ENCODE measurements around the gene TMEM151B.

TMEM151B gene

DNA sequence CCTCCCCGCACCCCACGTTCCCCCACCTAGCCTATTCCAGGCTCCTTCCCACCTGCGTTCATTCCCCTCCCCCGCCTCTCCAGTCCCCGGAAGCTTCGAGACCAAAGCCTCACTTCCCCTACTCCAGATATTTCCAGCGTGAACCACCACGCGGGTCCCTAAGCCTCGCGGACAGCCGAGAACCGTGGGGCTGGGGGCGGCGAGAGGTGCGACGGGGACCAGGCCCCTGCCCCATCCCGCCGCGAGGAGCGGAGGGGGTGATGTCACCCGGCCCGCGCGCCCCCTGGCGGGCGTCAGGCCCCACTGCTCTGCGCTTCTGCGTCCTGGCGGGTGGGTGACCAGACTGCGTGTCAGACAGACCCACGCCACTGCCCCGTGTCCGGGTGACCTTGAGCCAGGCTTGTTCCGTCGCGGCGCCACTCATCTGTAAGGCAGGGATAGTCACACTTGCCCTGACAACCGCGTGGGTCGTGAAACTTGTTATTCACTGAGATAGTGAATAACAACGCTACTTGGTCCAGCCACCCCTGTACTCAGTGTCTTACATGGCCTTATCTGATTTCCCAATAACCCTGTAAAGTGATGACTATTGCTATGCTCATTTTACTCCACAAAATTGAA is 32.3 kb upstream of the TMEM151B start:
- peak; percentile 82 to 91 for DNase-seq
- TF ChIP-seq GATA1 (IDR thresholded peaks at IDR 0.05; ENCODE audit: low read depth, low read length): no peak
- TF ChIP-seq POLR2A (IDR thresholded peaks at IDR 0.05; ENCODE audit: low read length): peak; percentile 59

DNA sequence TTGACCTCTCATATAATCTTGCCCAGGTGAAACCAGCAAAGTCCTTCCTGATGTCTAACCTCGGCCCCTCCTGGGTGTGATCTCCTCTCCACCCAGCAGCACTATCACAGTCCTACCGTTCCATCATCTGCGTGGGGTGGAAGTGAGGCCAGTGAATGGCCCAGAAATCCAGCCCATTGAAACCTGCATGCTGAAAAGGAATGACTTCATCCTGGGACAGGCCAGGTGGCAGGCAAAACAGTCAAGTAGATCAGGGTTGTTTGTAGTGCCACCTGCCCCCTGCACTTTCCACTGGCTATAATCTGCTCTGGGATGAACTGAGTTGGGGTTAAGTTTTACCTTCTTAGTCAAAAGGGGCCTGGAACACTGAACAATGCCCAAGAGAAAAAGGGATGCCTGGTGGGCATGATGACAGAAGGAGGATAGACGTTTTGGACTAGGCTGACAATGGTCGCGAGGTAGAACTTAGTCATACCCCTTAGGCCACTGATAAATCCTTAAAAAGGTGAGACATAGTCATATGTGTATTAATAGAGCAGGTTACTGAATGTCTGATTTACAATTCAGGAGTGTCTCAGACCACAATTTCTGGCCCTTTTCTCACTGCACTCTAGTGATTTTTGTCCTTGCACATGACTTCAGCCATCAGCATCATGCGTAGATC is 31.4 kb upstream of the TMEM151B start:
- no peak for TF ChIP-seq GATA1 (IDR thresholded peaks at IDR 0.05; ENCODE audit: low read depth, low read length)
- no peak for TF ChIP-seq POLR2A (IDR thresholded peaks at IDR 0.05; ENCODE audit: low read length)

DNA sequence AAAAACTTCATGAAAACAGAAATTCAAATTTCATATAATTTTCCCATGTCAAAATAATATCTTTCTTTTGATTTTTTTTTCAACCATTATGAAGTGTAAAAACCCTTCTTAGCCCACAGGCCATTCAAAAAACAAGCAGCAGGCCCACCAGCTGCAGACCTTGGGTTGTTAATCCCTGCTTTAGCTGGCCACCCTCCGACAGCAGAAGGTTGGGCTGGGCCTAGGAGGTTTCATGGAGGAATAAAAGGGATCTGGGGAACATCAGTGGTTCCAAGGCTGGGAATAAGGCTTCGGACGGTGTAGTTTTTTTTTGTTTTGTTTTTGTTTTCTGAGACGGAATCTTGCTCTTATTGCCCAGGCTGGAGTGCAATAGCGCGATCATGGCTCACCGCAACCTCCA is 26.9 kb upstream of the TMEM151B start:
- TF ChIP-seq GATA1 (IDR thresholded peaks at IDR 0.05; ENCODE audit: low read depth, low read length) (no peak), POLR2A (IDR thresholded peaks at IDR 0.05; ENCODE audit: low read length) (no peak)
- DNase-seq: no peak

More for the DNA sequence above, 31.4 kb upstream of the TMEM151B start:
- no peak for DNase-seq

DNA sequence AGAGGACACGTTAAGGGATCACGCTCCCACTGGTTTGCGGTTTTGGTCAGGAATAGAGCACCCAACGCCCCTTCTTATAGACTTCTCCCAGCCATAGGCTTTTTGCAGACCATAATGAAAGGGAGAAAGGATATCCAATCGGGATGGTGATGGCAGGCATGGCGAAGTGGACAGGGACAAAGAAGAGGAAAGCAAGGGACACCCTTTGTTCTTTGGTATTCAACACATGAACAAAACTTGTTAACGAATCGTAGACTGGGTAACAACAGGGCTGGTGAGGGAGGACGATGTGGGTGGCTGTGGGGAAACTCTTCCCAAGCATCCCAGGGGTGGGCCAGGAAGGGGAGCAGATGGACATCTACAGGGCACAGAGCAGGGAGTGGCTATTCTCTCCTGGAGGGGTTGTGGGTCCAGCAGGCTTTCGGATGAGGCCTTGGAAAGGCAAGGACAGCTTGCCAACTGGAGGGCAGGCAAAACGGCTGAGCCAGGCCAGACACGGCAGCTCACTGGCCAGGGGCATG is 24.8 kb upstream of the TMEM151B start:
- DNase-seq: no peak
- TF ChIP-seq GATA1 (IDR thresholded peaks at IDR 0.05; ENCODE audit: low read depth, low read length) (no peak), POLR2A (IDR thresholded peaks at IDR 0.05; ENCODE audit: low read length) (no peak)

DNA sequence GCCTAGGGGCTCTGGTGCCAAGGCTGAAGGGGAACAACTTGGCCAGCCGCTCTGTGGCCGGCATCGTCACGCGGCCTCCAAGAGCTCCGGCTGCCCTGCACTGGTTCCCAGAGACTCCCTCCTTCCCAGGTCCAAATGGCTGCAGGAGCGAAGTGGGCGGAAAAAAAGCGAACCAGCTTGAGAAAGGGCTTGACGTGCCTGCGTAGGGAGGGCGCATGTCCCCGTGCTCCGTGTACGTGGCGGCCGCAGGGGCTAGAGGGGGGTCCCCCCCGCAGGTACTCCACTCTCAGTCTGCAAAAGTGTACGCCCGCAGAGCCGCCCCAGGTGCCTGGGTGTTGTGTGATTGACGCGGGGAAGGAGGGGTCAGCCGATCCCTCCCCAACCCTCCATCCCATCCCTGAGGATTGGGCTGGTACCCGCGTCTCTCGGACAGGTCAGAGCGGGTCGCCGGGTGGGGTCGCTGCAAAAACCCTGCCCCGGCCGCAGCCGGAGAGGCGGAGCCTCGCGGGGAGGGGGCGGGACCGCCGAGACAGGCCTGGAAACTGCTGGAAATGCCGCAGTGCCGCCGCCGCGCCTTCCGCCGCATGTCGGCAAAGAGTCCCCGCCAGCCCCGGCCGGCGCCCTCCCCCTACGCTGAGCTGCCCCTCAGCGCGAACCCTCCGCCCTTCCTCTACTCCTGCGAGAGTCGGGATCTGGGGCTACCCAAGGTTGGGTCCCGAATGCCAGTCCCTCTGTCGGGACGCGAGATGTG is 24.2 kb upstream of the TMEM151B start:
- DNase-seq: peak; percentile 89 to 93
- TF ChIP-seq POLR2A (IDR thresholded peaks at IDR 0.05; ENCODE audit: low read length) (no peak), GATA1 (IDR thresholded peaks at IDR 0.05; ENCODE audit: low read depth, low read length) (no peak)

DNA sequence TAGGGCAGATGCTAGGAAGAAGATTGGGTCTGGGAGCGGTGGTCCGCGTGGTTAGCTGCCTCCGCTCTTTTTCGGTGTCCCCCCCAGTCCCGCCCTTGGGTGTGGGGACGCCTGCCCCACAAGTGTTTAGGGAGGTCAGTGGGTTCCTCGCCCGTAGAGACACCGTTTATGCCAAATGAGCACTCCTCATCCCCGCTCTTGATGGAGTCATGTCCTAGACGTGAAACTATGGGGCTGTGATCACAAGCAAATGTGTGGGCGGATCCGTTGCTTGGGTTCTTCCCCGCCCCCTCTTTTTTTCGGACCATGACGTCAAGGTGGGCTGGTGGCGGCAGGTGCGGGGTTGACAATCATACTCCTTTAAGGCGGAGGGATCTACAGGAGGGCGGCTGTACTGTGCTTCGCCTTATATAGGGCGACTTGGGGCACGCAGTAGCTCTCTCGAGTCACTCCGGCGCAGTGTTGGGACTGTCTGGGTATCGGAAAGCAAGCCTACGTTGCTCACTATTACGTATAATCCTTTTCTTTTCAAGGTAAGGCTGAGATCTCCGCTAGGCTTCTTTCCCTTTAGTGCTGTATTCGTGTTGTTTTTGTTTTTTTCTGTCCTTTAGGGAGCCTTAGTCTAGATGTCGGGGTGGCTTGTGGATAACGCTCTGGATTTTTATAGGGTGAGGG is 23.4 kb upstream of the TMEM151B start, which contains the start of gene HSP90AB1:
Gene HSP90AB1 (plus strand): TSS at position 439 of the 675 bp plus-strand sequence. CDS start 1,529 bp downstream, outside the sequence.
- TF ChIP-seq POLR2A (IDR thresholded peaks at IDR 0.05; ENCODE audit: low read length) (peak; percentile 100), GATA1 (IDR thresholded peaks at IDR 0.05; ENCODE audit: low read depth, low read length) (no peak)
- DNase-seq: peak; percentile 97 to 99

DNA sequence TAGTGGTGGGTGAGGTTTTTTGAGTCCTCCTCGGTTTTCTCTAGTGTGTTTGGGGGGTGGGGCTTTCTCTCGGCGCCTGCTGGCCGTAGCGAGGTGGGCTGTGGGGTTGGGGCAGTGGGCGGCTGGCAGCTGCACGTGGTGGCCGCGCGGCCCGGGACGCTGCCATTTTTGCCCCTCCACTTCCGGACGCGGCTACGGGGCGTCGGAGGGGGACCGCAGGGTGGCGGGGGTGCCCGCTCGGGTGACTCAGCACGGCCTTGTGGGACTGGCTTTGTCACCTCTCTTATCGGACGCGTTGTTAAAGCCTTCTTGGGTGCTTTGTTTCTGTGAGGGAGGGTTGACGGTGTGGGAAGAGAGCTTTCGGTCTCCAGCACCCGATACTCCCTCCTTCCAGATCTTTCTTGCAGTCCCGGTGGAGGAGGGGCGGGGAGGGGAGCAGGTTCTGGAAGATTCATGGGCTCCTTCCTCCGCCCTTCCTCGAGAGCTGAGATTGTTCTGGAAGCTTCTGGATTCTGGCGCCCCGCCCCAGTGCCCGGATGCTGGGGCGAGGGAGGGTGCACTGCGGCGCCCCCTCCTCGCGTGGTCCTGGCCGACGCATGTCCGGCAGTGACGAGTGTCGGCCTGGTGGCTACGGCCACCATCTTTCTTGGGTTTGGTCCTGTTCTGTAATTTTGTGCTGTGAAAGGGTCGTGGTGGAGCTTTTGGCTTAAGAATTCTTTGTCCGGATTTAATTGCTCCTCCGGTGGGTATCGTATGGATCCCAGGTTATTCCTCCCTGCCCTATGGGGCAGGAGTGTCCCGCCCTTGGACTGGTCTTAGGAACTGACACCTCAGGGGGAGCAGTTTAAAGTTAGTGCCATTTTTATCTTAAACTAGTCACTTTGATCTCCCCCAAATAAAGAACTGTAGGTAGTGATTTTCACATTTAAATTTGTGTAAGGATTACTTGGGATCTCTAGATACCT is 22.6 kb upstream of the TMEM151B start:
- peak; percentile 94 to 95 for DNase-seq
- TF ChIP-seq GATA1 (IDR thresholded peaks at IDR 0.05; ENCODE audit: low read depth, low read length): no peak
- TF ChIP-seq POLR2A (IDR thresholded peaks at IDR 0.05; ENCODE audit: low read length): no peak

DNA sequence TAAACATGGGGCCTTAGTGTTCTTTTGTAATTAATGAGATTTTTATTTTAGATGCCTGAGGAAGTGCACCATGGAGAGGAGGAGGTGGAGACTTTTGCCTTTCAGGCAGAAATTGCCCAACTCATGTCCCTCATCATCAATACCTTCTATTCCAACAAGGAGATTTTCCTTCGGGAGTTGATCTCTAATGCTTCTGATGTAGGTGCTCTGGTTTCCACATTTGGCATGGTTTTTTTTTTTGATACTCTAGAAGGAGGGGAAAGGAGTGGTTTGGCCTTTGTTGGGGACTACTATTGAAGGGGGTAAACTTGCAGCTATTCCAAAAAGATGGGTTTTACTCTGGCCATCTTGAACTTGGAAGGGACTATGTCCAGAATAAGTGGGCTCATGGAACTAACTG is 21.7 kb upstream of the TMEM151B start:
- no peak for DNase-seq
- TF ChIP-seq GATA1 (IDR thresholded peaks at IDR 0.05; ENCODE audit: low read depth, low read length) (no peak), POLR2A (IDR thresholded peaks at IDR 0.05; ENCODE audit: low read length) (no peak)

DNA sequence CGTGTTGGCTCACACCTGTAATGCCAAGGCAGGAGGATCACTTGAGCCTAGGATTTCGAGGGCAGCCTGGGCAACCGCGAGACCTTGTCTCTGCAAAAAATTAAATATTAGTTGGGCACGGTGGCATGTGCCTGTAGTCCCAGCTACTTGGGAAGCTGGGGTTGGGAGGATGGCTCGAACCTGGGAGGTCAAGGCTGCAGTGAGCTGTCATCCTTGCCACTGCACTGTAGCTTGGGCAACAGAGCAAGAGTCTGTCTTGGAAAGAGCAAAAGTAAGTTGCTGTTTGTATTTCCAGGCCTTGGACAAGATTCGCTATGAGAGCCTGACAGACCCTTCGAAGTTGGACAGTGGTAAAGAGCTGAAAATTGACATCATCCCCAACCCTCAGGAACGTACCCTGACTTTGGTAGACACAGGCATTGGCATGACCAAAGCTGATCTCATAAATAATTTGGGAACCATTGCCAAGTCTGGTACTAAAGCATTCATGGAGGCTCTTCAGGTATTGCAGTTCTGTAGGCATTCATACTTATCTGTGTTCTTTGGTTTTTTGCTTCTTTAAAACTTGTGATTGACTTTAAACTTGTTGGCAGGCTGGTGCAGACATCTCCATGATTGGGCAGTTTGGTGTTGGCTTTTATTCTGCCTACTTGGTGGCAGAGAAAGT is 21.0 kb upstream of the TMEM151B start:
- TF ChIP-seq POLR2A (IDR thresholded peaks at IDR 0.05; ENCODE audit: low read length) (no peak), GATA1 (IDR thresholded peaks at IDR 0.05; ENCODE audit: low read depth, low read length) (no peak)
- DNase-seq: no peak

DNA sequence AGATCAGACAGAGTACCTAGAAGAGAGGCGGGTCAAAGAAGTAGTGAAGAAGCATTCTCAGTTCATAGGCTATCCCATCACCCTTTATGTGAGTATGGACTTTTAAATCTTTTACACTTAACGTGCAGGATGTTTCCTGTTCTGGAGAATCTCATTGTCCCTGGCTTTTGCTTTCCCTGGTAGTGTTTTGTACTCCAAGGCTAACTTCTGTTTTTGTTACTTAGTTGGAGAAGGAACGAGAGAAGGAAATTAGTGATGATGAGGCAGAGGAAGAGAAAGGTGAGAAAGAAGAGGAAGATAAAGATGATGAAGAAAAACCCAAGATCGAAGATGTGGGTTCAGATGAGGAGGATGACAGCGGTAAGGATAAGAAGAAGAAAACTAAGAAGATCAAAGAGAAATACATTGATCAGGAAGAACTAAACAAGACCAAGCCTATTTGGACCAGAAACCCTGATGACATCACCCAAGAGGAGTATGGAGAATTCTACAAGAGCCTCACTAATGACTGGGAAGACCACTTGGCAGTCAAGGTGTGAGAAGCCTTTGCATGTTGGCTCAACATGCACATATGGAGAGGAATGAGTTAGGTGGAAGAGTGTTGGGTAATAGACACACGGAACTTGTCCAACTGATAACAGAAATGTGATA is 20.1 kb upstream of the TMEM151B start:
- TF ChIP-seq POLR2A (IDR thresholded peaks at IDR 0.05; ENCODE audit: low read length): no peak
- no peak for TF ChIP-seq GATA1 (IDR thresholded peaks at IDR 0.05; ENCODE audit: low read depth, low read length)
- peak; percentile 29 to 37 for DNase-seq

DNA sequence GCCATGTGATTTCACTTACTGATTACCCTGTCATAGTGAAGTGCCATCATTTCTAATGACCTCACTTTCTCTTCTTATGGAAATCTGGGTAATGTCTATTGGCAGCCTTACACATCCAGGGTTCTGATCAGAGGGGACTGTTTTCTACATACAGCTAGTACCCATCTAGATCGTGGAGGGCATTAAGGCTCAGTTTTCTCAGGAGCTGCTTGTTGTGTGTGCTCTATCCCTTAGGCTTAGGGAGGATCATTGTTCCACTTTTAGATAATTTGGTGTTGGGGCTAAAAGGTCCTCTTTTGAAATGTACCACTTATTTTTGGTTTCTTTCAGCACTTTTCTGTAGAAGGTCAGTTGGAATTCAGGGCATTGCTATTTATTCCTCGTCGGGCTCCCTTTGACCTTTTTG is 19.5 kb upstream of the TMEM151B start:
- DNase-seq: no peak
- TF ChIP-seq GATA1 (IDR thresholded peaks at IDR 0.05; ENCODE audit: low read depth, low read length) (no peak), POLR2A (IDR thresholded peaks at IDR 0.05; ENCODE audit: low read length) (no peak)

Measured in erythroblast (primary cell).